Spleen (tissue), 7 donors: ENCODE data around the gene HCFC1R1.

Experiments
- POLR2AphosphoS5 ChIP-seq, 3 donors: sonication (generic); formaldehyde crosslinking; IDR thresholded peaks; one replicate each; pipeline ENCODE4 v1.5.1; 2017; ENCODE audit warnings: antibody characterized with exemption in 3 of 3
- TF ChIP-seq, protein P1 (sequence below), 11 experiments: fragments of 200-600 bp in 7 of 11; fragments of 450-650 bp in 4 of 11; sonication (generic) in 4 of 11; IDR thresholded peaks in 8 of 11; conservative IDR thresholded peaks in 3 of 11; 1 replicate in 7 of 11; 2 replicates in 4 of 11; pipeline versions ENCODE4 v1.4.0 to v1.8.0; 2016 to 2021; ENCODE audit warnings: antibody characterized with exemption in 11 of 11, inconsistent platforms in 4 of 11, mild to moderate bottlenecking in 1 of 11
- donor health status: DM: no; HTN: no; CAD: no; lungs with moderate emphysema.
- donor health status: DM: no; HTN: no; CAD: no.
- donor health status: DM: no; HTN: no; CAD: no.

DNA sequence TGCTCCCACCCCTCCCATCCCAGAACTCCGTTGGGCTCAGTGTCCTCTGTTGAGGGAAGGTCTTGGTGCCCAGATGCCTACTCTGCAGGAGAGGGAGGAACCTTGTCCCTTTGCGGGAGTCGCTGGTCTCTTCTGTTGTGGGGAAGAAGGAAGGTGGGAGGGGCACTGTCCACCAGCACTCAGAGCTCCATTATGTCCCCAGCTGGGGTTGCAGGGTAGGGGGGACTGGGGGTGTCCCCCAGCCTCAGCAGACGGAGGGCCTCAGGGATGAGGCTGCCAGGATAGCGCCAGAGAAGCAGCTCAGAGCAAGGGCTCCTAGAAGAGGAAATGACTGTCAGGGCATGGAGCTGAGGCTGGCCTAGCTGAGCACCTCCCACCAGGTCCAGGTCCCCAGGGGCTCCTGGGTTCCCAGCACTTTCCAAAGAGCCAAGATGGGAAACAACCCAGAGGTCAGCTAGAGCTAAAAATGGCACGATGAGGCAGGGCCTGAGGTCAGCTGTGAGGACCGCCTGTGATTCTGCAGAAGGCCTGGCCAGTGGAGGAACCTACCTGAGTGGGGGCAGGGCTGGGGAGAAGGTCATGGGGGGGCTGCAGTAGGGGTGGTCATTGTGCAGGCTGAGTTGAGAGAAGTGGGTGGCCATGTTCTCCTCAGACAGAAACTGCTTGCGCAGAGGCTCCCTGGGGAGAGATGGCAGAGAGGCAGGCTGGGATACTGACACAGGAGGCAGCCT is 893 bp downstream of the HCFC1R1 start:
- TF ChIP-seq, protein P1, sequence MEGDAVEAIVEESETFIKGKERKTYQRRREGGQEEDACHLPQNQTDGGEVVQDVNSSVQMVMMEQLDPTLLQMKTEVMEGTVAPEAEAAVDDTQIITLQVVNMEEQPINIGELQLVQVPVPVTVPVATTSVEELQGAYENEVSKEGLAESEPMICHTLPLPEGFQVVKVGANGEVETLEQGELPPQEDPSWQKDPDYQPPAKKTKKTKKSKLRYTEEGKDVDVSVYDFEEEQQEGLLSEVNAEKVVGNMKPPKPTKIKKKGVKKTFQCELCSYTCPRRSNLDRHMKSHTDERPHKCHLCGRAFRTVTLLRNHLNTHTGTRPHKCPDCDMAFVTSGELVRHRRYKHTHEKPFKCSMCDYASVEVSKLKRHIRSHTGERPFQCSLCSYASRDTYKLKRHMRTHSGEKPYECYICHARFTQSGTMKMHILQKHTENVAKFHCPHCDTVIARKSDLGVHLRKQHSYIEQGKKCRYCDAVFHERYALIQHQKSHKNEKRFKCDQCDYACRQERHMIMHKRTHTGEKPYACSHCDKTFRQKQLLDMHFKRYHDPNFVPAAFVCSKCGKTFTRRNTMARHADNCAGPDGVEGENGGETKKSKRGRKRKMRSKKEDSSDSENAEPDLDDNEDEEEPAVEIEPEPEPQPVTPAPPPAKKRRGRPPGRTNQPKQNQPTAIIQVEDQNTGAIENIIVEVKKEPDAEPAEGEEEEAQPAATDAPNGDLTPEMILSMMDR (IDR thresholded peaks at IDR 0.05 in 8 of 11, conservative IDR thresholded peaks at IDR 0.05 in 3 of 11) = no peak
- no peak for TF ChIP-seq POLR2AphosphoS5 (IDR thresholded peaks at IDR 0.05)
